Right forelimb (tissue), 1 donor: Measurements from ENCODE around the gene BAG3.
"Not testable (repeated sequence)": the region's sequence is repeated elsewhere in the genome, so short reads cannot be mapped to it uniquely, and the experiment has no call there.

Experiments used
- DNase-seq: peaks from one replicate; pipeline ENCODE4 v3.0.0-alpha.2; 2018

Gene BAG3

DNA sequence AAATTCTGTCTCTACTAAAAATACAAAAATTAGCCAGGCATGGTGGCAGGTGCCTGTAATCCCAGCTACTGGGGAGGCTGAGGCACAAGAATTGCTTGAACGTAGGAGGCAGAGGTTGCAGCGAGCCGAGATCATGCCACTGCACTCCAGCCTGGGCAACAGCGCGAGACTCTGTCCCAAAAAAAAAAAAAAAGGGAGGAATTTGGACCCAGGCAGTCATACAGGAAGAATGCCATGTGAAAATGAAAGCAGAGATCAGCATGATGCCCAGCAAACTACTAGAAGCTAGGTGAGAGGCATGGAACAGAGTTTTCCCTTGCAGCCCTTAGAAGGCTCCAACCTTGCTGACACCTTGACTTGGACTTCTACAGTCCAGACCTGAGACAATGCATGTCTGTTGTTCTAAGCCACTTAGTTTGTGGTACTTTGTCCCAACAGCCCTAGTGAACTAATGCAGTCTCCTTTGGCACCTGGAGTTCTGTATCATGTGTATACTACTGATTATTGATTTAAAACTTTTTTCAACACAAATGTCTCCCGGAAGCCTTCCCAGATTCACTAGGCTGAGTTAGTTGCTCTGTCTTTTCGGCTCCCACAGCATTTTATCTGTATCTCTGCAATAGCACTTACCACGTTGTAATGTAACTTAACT lies 10.2 kb upstream of the BAG3 start:
- no peak for DNase-seq

DNA sequence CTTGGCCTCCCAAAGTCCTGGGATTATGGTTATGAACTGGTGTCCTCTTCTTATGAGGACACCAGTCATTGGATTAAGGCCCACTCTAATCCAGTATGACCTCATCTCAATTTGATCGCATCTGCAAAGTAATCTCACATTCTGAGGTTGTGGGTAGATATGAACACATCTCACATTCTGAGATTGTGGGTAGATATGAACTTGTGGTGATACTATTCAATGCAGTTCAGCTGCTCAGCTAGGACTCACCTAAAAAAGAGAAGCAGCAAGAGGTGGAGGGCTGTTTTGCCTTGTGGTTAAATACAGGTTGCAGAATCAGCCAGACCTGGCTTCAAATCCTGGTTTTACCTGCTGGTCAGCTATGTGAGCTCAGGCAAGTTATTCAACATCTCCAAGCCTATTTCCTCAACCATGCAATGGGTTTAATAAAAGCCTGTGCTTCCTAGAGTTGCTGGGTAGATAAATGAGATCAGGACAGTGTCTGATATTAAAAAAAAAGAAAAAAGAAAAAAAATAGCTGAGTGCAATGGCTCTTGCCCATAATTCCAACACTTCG lies 8.5 kb upstream of the BAG3 start:
- no peak for DNase-seq

DNA sequence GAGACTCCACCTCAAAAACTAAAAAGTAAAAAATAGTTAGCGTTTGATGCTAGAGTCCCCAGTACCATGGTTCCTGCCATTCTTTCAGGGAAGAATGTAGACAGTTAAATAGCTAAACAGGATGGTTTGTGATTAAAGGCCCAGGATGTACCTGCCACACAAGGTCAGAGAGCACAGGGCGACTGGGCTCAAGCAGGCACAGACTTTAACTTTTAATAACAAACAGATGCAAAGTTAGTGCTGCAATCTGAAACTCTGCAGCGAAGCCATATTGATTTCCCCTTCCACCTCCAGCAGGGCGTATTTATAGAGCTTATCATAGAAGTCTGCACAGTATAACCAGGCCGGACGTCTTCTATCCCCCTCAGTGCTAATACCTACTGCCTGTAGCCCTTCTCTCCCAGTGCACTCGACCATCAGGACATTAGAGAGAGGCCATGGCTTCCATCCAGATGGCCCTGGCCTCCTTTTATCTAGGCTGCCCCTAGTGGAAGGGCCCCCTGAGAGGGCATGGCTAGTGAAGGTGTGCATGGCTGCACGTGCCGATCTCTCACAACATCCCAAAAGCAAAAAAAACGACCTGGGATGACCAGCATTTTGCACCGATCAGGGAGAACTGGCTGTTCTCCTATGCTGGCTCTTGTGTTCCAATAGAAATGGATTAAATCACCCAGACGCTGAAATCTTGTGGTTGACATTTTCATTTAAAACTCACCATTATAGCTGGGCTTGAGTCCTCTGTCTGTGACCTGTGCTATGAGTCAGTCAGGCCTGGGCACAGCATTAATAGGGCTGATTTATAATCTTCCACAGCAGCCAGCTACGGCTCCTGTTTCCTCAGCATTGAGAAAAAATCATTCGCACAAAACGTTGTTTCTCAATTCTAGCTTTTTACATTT lies 7.6 kb upstream of the BAG3 start:
- no peak for DNase-seq

DNA sequence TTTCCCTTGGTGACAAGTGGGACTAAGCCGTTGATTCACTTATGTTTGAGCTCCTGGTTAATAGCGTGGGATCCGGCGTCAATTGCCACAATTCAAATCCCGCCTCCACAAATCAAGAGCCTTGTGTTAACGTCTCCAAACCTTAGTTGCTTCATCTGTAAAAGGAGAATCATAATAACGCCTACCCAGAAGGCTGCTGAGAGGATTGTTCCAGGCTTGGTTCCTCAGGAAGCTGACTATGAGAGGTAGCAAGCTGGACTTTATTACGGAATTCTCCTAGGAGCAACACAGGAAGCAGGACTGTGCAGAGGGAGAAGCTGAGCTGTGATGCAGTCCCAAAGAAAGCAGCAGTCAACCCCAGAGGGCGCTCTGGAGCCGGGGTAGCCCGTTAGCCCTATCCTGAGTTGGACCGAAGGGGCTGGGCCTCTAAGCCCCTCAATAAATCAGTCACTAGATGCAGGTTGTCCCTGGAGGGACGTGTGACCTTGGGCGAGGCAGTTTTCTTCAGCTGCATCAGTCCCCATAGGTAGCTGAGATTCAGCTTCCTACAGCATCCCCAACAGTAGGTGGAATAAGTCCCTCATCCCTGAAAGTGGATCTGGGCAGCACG lies 6.9 kb upstream of the BAG3 start:
- DNase-seq: no peak

DNA sequence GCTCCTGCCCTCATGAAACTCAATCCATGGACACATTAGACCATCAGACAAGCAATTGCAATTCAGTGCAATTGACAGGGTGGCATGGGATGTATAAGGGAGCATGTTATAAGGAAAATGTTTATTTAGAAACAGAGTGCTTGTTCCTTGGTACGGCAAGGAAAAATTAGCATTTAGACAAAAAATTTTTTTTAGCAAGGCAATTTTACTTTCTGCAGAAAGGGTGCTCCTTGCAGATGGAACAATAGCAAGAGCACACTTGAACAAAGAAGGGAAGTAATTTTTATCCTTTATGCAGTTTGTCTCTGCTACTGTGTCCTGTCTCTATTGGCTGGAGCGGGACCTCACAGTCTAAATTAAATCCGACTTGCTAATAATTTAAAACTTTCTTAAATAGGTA lies 6.2 kb upstream of the BAG3 start:
- DNase-seq: no peak

DNA sequence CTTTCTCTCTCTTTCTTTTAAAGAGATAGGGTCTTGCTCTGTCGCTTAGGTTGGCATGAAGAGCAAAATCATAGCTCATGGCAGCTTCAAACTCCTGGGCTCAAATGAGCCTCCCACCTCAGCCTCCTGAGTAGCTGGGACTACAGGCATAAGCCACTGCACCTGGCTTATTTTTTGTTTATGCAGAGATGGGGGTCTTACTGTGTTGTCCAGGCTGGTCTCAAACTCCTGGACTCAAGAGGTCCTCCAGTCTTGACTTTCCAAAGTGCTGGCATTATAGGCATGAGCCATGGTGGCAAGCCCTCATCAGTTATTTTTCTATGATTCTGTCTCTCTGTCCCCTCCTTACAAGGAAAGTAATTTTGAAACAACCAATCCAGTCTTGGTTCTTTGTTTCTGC lies 1.1 kb upstream of the BAG3 start:
- no peak for DNase-seq

DNA sequence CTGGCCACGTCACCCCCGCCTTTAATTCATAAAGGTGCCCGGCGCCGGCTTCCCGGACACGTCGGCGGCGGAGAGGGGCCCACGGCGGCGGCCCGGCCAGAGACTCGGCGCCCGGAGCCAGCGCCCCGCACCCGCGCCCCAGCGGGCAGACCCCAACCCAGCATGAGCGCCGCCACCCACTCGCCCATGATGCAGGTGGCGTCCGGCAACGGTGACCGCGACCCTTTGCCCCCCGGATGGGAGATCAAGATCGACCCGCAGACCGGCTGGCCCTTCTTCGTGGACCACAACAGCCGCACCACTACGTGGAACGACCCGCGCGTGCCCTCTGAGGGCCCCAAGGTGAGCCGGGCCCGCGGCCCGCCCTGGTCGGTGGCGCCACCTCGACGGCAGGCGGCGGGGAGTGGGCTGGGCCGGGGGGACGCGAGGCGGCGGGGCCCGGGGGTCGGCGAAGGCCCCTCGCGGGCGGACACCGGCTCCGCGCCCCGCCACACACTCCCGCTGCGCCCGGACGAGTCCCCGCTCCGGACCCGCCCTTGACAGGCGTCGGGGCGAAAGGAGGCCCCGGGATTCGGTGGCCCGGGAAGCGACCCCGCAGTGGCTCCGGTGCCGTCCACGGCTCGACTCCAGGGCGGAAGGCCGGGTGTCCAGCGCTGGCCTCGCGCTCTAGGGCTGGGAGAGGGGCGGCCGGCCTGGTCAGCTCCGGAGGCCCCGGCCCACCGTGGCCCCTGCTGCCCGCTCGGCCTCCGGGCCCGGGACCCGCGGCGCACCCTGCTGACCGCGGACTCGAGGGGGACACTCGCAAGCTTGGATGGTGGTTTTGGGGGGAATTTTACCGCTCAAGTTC lies 557 bp downstream of the BAG3 start:
- DNase-seq: peak; percentile 75

DNA sequence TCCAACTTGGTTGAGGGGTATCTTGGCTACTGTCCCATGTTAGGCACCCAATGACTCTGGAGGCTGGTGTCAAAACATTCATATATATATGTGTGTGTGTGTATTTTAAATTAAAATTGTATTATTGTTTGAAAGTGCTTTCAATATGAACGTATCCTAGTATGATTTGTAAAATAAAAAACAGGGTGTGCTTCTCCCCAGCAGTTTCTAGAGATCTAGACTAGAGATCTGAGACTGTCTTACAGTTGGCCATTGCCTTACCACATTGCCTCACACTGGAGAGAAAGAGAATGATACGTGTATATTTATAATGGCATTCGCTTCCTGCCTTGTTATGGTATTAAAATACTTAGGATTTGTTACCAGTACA lies 1.2 kb downstream of the BAG3 start:
- DNase-seq: no peak

DNA sequence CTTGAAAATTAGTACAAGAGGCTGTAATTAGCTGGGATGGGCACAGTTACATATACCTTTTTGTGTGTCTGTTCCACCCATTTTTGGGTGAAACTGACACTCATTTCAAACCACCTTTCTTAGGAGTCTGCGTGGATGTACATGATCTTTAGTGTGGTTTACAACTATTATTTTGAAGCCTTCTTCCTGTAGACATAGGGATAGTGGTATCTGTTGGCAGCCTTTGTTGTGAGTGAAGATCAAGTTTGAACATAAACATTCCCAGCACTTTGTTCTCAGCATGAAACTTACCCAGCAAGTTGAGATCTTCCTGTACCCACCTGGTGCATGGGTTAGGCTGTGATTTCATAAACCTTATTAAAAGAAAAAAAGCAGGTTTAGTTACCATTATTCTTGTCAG lies 2.0 kb downstream of the BAG3 start:
- no peak for DNase-seq

DNA sequence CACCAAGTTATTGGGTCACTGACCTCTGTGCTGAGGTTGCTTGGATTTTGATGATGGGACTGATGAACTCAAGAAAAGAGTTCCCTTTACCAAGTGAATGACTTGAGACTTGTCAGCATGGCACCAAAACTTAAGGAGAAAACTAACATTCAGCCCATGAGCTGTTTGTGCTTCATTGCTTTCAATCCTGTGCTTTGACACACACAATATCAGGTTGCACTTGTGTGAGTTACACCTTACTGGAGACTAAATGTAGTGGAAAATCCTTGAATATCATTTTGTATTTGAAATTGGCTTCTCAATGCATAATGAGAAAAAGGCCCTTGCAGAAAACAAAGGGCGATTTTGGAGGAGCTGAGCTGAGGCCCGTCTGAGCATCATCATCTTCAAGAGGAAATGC lies 2.7 kb downstream of the BAG3 start:
- DNase-seq: no peak

DNA sequence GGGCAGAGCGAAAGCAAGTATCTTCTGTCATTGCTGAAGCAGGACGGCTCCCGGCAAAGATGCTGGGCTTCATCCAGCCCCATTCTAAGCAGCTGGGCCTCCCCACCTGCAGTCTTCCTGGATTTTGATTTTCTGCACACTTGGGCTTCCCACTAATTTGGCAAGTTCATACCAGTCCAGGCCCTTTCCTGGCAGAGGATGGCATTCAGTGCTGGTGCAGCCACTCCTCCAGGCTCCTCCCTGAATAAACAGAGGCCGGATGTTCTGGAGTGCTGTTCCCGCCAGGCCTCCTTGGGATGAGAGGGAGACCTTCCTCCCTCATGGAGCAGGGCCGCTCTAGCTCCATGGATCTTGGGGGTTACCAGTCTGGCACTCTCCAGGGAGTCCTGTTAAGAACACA lies 3.4 kb downstream of the BAG3 start:
- DNase-seq: no peak

DNA sequence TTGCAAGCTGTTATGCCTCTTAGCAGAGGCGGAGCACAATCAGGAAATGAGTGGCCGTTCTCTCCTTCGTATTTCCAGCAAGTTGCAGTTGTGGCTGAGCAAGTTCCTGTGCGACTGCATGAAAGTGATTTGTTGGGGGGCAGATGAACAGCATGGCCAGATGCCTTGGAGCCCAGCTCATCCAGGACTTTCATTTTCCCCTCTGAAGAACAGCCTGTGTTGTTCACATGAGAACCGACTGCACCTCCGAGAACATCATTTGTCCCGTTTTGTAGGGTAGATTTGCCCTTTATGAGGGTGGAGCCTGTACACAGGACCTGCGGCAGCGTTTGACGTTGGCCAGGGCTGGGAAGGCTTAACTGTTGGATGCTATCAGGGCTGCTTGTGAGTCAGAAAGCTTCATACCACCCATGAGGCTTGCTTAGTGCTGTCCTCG lies 4.4 kb downstream of the BAG3 start:
- DNase-seq: no peak

DNA sequence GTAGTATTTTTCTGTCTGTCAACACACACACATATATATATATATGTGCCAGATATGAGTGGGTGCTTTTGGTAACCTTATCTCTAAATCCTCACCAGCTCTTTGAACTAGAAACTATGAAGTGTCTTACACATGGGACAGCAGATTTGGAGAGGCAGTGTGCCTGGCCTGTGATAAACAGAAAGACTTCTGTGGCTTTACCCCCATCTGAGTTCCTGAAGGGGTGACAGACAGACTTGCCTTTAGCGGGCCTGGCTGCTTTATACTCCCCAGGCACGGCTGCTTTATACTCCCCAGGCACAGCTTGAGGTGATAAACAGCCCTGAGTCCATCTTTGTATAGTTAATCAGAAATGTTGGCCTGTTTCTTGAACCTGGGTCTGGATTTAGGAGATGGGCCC lies 5.6 kb downstream of the BAG3 start:
- DNase-seq: no peak

DNA sequence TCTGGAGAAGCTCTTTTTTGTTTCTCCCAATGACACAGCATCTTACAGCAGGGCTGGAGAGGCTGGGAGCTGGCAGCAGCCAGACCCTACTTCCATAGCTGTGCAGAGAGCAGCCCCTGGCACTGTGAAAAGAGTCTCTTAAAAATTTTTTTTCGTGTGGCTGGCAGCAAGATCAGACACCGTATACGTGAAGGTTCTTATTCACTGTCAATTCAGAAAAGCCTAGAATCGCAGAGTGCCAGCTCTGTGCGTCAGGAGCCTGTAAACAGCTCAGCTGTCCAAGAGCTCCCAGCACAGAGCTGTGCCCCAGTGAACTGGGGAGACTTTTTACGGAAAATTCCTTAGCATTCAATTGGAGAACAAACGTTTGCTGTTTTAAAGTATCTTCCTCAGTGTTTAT lies 6.5 kb downstream of the BAG3 start:
- DNase-seq: no peak

DNA sequence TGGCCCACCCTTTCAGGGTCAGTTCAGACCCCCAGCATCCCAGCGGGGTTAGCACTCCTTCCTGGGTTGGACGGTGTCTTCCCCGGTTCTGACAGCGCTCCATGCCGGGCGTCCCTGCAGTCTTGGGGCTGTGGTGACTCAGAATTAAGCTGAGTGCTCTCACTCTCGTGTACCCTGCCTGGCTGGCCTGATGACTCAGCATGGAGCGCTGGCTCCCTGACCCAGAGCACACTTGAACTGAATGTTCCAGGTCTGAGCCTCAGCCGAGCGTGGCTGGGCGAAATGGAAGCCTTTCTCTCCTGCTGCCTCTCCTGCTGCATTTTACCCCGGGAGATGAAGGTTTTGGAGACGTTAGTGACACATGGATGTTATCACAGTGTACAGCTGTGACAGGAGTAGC lies 7.1 kb downstream of the BAG3 start:
- no peak for DNase-seq

DNA sequence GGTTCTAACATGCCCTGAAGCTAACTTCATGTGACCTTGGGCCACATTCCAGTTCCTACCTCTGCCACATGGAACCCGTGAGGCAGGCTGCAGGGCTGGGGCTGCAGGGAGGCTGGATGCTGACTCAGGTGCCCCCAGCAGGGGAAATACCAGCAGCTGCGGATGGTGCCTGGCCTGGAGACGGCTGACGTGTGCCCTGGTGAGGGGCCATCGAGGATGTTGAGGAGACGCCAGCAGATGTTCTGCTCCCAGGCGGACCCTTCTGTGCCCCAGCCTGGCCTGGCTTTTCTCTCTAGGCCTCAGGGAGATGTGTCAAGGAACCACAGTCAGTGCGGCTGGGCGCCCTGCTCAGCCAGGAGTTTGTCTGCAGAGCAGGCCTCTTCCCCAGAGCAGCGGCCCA lies 8.8 kb downstream of the BAG3 start:
- DNase-seq: no peak

DNA sequence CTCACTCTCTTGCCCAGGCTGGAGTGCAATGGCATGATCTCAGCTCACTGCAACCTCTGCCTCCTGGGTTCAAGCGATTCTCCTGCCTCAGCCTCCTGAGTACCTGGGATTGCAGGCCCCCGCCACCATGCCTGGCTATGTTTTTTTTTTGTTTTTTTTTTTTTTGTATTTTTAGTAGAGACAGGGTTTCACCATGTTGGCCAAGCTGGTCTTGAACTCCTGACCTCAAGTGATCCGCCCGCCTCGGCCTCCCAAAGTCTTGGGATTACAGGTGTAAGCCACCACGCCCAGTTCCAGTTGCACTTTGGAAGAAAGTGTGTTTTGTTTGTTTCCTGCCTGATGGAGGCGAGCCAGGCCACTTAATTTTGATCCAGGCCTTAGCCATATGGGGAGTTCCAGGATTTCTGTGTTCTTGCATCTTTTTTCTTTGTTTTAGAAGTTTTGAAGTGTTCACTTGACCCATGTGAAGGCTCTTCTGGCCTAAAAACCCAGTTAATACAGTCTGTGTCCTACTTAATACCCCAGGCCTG lies 11.0 kb downstream of the BAG3 start:
- not testable (repeated sequence) for DNase-seq

DNA sequence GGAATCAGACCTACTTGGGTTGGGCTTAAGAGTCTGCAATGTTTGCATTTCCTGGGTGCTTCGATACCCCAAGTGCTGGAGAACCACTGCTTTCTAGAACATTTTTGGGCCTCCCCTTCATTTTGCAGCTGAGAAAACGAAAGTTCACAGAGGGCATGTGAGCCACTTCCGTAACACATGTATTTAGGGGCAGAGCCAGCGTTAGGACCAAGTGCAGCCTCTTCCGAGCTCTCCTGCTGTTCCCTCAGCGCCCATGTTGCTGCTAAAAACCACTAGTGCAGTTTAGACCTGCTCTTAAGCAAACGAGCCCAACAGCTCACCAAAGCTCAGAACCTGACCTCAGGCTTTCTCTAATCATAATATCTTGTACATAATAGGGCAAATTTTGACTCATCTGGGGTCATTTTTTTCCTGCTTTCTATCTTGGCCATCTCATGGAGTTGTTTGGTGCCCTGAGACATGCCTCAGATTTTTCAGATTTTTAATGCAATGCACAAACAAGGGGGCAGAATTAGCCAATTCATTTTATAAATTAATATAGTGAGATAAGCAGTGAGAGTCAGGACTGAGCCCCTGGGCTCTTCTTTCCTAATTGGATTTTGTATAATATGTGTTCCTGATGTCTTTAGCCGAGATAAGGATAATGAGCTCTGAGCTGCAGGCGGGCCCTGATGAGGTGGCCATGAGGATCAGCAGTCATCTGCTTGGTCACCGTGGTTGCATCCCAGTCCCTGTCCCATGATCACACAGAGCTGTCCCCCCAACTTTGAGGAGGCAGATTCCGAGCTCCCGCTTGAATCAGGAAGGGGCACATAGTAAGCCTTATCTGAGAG lies 12.9 kb downstream of the BAG3 start:
- no peak for DNase-seq

DNA sequence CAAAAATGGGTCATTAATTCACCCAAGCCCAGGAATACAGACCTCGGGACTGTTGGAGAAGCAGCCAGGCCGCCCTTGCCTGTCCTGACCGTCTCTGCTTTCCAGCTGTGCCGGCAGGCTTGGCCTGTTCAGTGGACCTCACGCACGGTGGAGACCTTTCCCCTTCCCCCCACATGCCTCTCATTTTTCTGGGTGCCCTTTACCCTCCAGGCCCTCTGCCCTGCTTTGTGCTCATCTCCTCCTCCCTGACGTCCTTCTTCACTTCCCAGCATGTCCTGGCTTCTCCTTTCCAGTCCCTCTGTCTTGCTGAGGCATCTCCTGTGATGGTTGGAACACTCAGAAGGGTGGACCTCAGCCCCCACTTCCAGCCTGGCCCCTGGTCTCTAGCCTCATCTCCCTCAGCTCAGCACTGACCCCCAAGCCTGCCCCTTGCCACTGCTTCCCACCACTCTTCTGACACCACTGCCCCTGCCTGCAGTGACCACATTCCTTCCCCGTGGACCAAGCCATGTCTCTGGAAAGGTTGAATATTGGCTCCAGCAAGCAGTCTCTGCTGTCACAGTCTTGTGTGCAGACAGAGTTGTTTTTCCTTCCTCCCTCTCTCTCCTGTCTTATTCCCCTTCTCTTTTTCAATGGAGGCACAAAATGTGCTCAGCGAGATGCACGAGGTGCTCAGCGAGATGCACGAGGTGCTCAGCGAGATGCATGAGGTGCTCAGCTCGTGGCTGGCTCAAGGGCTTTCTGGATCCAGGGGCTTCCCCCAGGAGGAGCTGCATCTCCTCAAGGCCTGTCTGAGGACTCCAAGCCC lies 14.9 kb downstream of the BAG3 start:
- no peak for DNase-seq

DNA sequence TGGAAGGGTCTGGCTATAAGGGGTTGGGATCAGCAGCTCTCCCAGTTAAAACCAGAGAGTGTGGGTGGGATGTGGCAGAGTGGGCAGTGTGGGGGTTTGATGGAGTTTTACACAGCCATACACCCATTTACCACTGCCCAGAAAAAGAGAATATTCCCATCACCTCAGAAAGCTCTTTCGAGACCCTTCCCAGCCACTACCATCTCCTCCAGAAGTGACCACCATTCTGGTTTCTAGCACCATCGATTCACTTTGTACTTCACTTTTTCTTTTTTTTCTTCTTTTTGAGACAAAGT lies 15.5 kb downstream of the BAG3 start:
- DNase-seq: no peak
